HepG2 (cell line): ENCODE data around the gene CDHR4. TPM values are rescaled to one million over a fixed set of nuclear protein-coding genes. Genes with fewer than 3 reads are reported as not detected.

Experiments
- AGO2 ChIP-seq: fragments of 200-400 bp; formaldehyde crosslinking; optimal IDR thresholded peaks from 2 replicates; pipeline ENCODE3; 2017; ENCODE audit warnings: mild to moderate bottlenecking, low read depth, low read length, moderate library complexity
- FOXA3 ChIP-seq: IDR thresholded peaks from 2 replicates; pipeline ENCODE4 v1.6.1; 2016; ENCODE audit warnings: missing genetic modification reagents, missing compliant biosample characterization
- GABPA ChIP-seq, 2 experiments: IDR thresholded peaks; 2 replicates each; pipeline ENCODE4 v1.6.1; 2011 to 2016; ENCODE audit warnings: low read depth in 2 of 2, low read length in 1 of 2, missing biosample characterization in 1 of 2, missing genetic modification characterization in 1 of 2
- GATAD2A ChIP-seq: IDR thresholded peaks from 2 replicates; pipeline ENCODE4 v1.6.1; 2016
- HNF1B ChIP-seq: sonication (generic); formaldehyde crosslinking; IDR thresholded peaks from 2 replicates; pipeline ENCODE4 v1.5.1; 2020; ENCODE audit warnings: mild to moderate bottlenecking, moderate library complexity, missing genetic modification reagents
- KMT2B ChIP-seq: IDR thresholded peaks from 2 replicates; pipeline ENCODE4 v1.6.1; 2016; ENCODE audit warnings: missing genetic modification reagents, missing compliant biosample characterization
- MEF2D ChIP-seq: sonication (generic); formaldehyde crosslinking; IDR thresholded peaks from 2 replicates; pipeline ENCODE4 v1.5.1; 2020; ENCODE audit warnings: mild to moderate bottlenecking, missing genetic modification reagents
- MIER2 ChIP-seq: IDR thresholded peaks from 2 replicates; pipeline ENCODE4 v1.6.1; 2016; ENCODE audit warnings: missing biosample characterization, missing genetic modification reagents
- MXI1 ChIP-seq: IDR thresholded peaks from 3 replicates; pipeline ENCODE4 v1.6.1; 2012; ENCODE audit warnings: low read depth, low read length, inconsistent platforms, borderline replicate concordance
- MYNN ChIP-seq: sonication (generic); formaldehyde crosslinking; IDR thresholded peaks from 2 replicates; pipeline ENCODE4 v1.4.0; 2020; ENCODE audit warnings: mild to moderate bottlenecking, low read depth, missing genetic modification reagents
- NONO ChIP-seq, 2 experiments: fragments of 450-650 bp in 1 of 2; sonication (generic) in 1 of 2; formaldehyde crosslinking in 1 of 2; IDR thresholded peaks in 1 of 2; conservative IDR thresholded peaks in 1 of 2; 2 replicates each; pipeline versions ENCODE4 v1.6.1 to v1.8.0; 2017 to 2022; ENCODE audit warnings: mild to moderate bottlenecking in 1 of 2, missing genetic modification reagents in 1 of 2, moderate library complexity in 1 of 2
- PRDM15 ChIP-seq: sonication (generic); formaldehyde crosslinking; IDR thresholded peaks from 2 replicates; pipeline ENCODE4 v1.4.0; 2020; ENCODE audit warnings: missing genetic modification reagents
- XRCC5 ChIP-seq: fragments of 200-400 bp; formaldehyde crosslinking; optimal IDR thresholded peaks from 2 replicates; pipeline ENCODE3; 2017; ENCODE audit warnings: mild to moderate bottlenecking, low read length
- YEATS2 ChIP-seq: sonication (generic); formaldehyde crosslinking; IDR thresholded peaks from 2 replicates; pipeline ENCODE4 v1.4.0; 2020; ENCODE audit warnings: missing genetic modification reagents, borderline replicate concordance
- ZBTB7B ChIP-seq: sonication (generic); formaldehyde crosslinking; IDR thresholded peaks from 2 replicates; pipeline ENCODE4 v1.4.0; 2020; ENCODE audit warnings: missing genetic modification reagents
- ZFP82 ChIP-seq: sonication (generic); formaldehyde crosslinking; IDR thresholded peaks from 2 replicates; pipeline ENCODE4 v1.5.1; 2020; ENCODE audit warnings: mild to moderate bottlenecking, missing genetic modification reagents, borderline replicate concordance
- ZNF292 ChIP-seq: sonication (generic); formaldehyde crosslinking; IDR thresholded peaks from 2 replicates; pipeline ENCODE4 v1.8.1; 2022; ENCODE audit warnings: mild to moderate bottlenecking, low read depth, missing genetic modification reagents, borderline replicate concordance
- ZNF556 ChIP-seq: sonication (generic); formaldehyde crosslinking; IDR thresholded peaks from 2 replicates; pipeline ENCODE4 v1.4.0; 2020; ENCODE audit warnings: mild to moderate bottlenecking, missing genetic modification reagents, borderline replicate concordance
- ZNF563 ChIP-seq: sonication (generic); formaldehyde crosslinking; IDR thresholded peaks from 2 replicates; pipeline ENCODE4 v1.8.0; 2022; ENCODE audit warnings: mild to moderate bottlenecking, moderate library complexity, missing genetic modification reagents
- polyA plus RNA-seq, 8 experiments: library from polyadenylated mRNA; depleted of rRNA in 3 of 8; stranded (reverse) in 7 of 8; unstranded in 1 of 8; fragments of >200 nt; fragmentation: Illumina TruSeq in 4 of 8; extraction: Trizol in 4 of 8; gene quantifications; 2 replicates each; pipeline versions ENCODE4 v1.2.1 to v1.2.3, GENCODE V29; 2011 to 2016; ENCODE audit warnings: low read depth in 4 of 8, missing spikeins in 1 of 8, mixed read lengths in 1 of 8; ENCODE audit not compliant: insufficient read depth in 1 of 8
- total RNA-seq, 5 experiments: library from RNA; depleted of rRNA; stranded (reverse); fragments of >200 nt; fragmentation: Illumina TruSeq; extraction: Trizol; gene quantifications; 2 replicates each; pipeline ENCODE4 v1.2.3, GENCODE V29; 2016; ENCODE audit warnings: low read depth in 1 of 5
- TF ChIP-seq, protein P1 (sequence below): IDR thresholded peaks from 2 replicates; pipeline ENCODE4 v1.4.0; 2020; ENCODE audit warnings: mild to moderate bottlenecking, missing genetic modification reagents

Gene CDHR4
- total and polyA plus RNA-seq, 2 of the 13 experiments (the other 11 are each of a cell fraction or from before 2014, with no cell fraction given): 0.21 TPM; not detected in 1

DNA sequence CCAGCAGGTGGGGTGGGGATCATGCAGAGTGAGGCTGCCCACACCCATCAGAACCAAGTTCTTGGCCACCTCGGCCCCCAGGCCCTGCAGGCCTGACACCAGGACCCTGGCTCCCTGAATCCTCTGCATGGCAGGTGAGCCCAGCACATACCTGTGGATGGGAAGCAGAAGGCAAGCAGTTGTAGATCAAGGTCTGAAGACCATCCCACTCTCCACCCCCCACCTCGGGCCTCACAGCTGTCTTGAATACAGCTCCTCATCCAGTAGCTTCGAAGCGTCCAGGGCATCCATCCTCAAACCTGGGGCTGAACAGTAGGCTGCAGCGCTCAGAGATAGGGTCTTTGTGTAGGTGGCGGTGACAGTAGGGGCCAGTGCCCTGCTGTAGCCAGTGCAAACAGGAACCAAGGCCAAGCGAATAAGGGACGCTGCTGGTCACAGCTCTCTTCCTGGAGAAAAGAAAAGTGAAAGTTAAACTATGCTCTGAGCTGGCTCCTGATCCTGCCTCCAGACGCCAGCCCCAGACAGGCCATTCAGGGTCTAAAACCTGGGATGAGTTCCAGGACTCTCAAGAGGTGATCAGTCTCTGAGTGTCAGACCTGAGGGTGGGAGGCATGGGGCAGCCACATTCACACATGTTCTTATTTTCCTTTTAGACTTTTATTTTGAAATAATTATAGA, 14.0 kb upstream of the CDHR4 start, which contains the start of gene UBA7 (continued):
- 0 out of 2 replicates have a peak, but pooled peaks have one; percentile 19 for TF ChIP-seq ZNF556
- TF ChIP-seq, protein P1, sequence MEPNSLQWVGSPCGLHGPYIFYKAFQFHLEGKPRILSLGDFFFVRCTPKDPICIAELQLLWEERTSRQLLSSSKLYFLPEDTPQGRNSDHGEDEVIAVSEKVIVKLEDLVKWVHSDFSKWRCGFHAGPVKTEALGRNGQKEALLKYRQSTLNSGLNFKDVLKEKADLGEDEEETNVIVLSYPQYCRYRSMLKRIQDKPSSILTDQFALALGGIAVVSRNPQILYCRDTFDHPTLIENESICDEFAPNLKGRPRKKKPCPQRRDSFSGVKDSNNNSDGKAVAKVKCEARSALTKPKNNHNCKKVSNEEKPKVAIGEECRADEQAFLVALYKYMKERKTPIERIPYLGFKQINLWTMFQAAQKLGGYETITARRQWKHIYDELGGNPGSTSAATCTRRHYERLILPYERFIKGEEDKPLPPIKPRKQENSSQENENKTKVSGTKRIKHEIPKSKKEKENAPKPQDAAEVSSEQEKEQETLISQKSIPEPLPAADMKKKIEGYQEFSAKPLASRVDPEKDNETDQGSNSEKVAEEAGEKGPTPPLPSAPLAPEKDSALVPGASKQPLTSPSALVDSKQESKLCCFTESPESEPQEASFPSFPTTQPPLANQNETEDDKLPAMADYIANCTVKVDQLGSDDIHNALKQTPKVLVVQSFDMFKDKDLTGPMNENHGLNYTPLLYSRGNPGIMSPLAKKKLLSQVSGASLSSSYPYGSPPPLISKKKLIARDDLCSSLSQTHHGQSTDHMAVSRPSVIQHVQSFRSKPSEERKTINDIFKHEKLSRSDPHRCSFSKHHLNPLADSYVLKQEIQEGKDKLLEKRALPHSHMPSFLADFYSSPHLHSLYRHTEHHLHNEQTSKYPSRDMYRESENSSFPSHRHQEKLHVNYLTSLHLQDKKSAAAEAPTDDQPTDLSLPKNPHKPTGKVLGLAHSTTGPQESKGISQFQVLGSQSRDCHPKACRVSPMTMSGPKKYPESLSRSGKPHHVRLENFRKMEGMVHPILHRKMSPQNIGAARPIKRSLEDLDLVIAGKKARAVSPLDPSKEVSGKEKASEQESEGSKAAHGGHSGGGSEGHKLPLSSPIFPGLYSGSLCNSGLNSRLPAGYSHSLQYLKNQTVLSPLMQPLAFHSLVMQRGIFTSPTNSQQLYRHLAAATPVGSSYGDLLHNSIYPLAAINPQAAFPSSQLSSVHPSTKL (CRISPR knock-in tag): peak; percentile 39; the same call in 1 of the 2 replicates
- 0 out of 2 replicates have a peak, but pooled peaks have one; percentile 15 for TF ChIP-seq YEATS2 (CRISPR knock-in tag)
- TF ChIP-seq KMT2B (CRISPR knock-in tag): peak; percentile 67; the same call in 1 of the 2 replicates
- TF ChIP-seq GATAD2A: peak; percentile 31; the same call in 1 of the 2 replicates
- TF ChIP-seq GABPA (IDR thresholded peaks at IDR 0.05; ENCODE audit: low read depth, low read length): no peak
- TF ChIP-seq GABPA (CRISPR knock-in tag; IDR thresholded peaks at IDR 0.05; ENCODE audit: low read depth): peak; percentile 42
- TF ChIP-seq ZBTB7B: peak; percentile 76; the same call in 1 of the 2 replicates
- peak; percentile 84 for TF ChIP-seq PRDM15 (CRISPR knock-in tag)
- TF ChIP-seq MYNN (CRISPR knock-in tag): peak; percentile 55; the same call in 1 of the 2 replicates
- peak; percentile 70; the same call in 1 of the 2 replicates for TF ChIP-seq ZNF292 (CRISPR knock-in tag)
- TF ChIP-seq ZFP82 (CRISPR knock-in tag): no peak
- peak; percentile 19 for TF ChIP-seq XRCC5
- no peak for TF ChIP-seq AGO2
- TF ChIP-seq ZNF563: 0 out of 2 replicates have a peak, but pooled peaks have one; percentile 44
- TF ChIP-seq MXI1: peak; percentile 32; the same call in 1 of the 3 replicates
- TF ChIP-seq MIER2 (CRISPR knock-in tag): 0 out of 2 replicates have a peak, but pooled peaks have one; percentile 11
- peak; percentile 37; the same call in 1 of the 2 replicates for TF ChIP-seq FOXA3 (CRISPR knock-in tag)
- TF ChIP-seq NONO (IDR thresholded peaks at IDR 0.05): no peak
- TF ChIP-seq NONO (CRISPR knock-in tag; conservative IDR thresholded peaks at IDR 0.05): no peak
- no peak for TF ChIP-seq HNF1B (CRISPR knock-in tag)
- no peak for TF ChIP-seq MEF2D (CRISPR knock-in tag)
